ENCODE data around the gene CDH23. TPM values are rescaled to one million over a fixed set of nuclear protein-coding genes. Genes with fewer than 3 reads are reported as not detected.

Gene CDH23
- total and polyA plus RNA-seq, 9 of the 15 experiments (the other 6 are each of a cell fraction or from before 2014, with no cell fraction given), result 0.18 to 1.2 (median 0.47) TPM

DNA sequence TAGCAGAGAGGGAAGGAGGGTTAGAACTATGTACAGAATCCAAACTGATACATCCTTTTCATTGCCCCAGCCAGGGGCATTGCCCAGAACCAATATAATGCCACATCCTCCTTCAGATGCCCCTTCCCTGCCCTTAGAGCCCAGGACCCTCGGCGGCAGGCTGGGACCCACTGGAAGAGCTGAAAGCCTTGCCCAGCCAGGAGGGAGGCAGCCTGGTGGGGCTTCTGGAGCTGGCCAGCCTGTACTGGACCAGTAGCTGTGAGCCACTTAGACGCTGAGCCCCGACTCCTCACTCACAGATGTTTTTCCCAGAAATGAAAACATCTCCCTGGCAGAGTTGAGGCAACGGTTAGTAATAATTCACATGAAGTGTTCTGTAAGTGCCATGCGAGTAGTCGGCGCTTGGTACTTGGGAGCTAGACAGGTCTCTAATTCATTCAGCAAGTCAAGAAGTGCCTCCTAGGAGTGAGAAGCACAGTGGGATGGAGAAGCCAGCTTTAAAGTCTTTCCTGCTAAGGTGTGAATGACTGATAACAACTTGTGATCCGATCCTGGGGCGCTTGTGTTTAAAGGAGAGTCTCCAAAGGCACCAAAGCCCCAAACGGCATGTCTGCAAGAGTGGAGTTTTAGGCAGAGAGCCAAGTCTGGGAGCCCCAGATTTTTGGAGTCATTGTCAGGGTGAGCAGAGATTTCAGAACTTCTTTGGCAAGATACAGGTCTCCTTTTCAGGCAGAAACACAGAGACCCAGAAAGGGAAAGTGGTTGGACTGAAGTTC, 366.8 kb downstream of the CDH23 start (continued):
- TF ChIP-seq, protein P1, sequence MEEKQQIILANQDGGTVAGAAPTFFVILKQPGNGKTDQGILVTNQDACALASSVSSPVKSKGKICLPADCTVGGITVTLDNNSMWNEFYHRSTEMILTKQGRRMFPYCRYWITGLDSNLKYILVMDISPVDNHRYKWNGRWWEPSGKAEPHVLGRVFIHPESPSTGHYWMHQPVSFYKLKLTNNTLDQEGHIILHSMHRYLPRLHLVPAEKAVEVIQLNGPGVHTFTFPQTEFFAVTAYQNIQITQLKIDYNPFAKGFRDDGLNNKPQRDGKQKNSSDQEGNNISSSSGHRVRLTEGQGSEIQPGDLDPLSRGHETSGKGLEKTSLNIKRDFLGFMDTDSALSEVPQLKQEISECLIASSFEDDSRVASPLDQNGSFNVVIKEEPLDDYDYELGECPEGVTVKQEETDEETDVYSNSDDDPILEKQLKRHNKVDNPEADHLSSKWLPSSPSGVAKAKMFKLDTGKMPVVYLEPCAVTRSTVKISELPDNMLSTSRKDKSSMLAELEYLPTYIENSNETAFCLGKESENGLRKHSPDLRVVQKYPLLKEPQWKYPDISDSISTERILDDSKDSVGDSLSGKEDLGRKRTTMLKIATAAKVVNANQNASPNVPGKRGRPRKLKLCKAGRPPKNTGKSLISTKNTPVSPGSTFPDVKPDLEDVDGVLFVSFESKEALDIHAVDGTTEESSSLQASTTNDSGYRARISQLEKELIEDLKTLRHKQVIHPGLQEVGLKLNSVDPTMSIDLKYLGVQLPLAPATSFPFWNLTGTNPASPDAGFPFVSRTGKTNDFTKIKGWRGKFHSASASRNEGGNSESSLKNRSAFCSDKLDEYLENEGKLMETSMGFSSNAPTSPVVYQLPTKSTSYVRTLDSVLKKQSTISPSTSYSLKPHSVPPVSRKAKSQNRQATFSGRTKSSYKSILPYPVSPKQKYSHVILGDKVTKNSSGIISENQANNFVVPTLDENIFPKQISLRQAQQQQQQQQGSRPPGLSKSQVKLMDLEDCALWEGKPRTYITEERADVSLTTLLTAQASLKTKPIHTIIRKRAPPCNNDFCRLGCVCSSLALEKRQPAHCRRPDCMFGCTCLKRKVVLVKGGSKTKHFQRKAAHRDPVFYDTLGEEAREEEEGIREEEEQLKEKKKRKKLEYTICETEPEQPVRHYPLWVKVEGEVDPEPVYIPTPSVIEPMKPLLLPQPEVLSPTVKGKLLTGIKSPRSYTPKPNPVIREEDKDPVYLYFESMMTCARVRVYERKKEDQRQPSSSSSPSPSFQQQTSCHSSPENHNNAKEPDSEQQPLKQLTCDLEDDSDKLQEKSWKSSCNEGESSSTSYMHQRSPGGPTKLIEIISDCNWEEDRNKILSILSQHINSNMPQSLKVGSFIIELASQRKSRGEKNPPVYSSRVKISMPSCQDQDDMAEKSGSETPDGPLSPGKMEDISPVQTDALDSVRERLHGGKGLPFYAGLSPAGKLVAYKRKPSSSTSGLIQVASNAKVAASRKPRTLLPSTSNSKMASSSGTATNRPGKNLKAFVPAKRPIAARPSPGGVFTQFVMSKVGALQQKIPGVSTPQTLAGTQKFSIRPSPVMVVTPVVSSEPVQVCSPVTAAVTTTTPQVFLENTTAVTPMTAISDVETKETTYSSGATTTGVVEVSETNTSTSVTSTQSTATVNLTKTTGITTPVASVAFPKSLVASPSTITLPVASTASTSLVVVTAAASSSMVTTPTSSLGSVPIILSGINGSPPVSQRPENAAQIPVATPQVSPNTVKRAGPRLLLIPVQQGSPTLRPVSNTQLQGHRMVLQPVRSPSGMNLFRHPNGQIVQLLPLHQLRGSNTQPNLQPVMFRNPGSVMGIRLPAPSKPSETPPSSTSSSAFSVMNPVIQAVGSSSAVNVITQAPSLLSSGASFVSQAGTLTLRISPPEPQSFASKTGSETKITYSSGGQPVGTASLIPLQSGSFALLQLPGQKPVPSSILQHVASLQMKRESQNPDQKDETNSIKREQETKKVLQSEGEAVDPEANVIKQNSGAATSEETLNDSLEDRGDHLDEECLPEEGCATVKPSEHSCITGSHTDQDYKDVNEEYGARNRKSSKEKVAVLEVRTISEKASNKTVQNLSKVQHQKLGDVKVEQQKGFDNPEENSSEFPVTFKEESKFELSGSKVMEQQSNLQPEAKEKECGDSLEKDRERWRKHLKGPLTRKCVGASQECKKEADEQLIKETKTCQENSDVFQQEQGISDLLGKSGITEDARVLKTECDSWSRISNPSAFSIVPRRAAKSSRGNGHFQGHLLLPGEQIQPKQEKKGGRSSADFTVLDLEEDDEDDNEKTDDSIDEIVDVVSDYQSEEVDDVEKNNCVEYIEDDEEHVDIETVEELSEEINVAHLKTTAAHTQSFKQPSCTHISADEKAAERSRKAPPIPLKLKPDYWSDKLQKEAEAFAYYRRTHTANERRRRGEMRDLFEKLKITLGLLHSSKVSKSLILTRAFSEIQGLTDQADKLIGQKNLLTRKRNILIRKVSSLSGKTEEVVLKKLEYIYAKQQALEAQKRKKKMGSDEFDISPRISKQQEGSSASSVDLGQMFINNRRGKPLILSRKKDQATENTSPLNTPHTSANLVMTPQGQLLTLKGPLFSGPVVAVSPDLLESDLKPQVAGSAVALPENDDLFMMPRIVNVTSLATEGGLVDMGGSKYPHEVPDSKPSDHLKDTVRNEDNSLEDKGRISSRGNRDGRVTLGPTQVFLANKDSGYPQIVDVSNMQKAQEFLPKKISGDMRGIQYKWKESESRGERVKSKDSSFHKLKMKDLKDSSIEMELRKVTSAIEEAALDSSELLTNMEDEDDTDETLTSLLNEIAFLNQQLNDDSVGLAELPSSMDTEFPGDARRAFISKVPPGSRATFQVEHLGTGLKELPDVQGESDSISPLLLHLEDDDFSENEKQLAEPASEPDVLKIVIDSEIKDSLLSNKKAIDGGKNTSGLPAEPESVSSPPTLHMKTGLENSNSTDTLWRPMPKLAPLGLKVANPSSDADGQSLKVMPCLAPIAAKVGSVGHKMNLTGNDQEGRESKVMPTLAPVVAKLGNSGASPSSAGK (IDR thresholded peaks at IDR 0.05), result no peak
- TF ChIP-seq, protein P2, sequence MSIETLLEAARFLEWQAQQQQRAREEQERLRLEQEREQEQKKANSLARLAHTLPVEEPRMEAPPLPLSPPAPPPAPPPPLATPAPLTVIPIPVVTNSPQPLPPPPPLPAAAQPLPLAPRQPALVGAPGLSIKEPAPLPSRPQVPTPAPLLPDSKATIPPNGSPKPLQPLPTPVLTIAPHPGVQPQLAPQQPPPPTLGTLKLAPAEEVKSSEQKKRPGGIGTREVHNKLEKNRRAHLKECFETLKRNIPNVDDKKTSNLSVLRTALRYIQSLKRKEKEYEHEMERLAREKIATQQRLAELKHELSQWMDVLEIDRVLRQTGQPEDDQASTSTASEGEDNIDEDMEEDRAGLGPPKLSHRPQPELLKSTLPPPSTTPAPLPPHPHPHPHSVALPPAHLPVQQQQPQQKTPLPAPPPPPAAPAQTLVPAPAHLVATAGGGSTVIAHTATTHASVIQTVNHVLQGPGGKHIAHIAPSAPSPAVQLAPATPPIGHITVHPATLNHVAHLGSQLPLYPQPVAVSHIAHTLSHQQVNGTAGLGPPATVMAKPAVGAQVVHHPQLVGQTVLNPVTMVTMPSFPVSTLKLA (conservative IDR thresholded peaks at IDR 0.05), result 0 out of 4 replicates have a peak, but pooled peaks of 1 of the 2 experiments have one; percentile 14
- TF ChIP-seq JUND (IDR thresholded peaks at IDR 0.05; ENCODE audit: borderline replicate concordance, low read depth, low read length) (no peak), JUND (tag; IDR thresholded peaks at IDR 0.05; ENCODE audit: borderline replicate concordance, low read depth, low read length) (no peak), CBFA2T3 (IDR thresholded peaks at IDR 0.05) (peak; percentile 70), TBP (optimal IDR thresholded peaks at IDR 0.05; ENCODE audit: low read depth, low read length) (no peak), ARID2 (IDR thresholded peaks at IDR 0.05) (no peak), ETV5 (CRISPR knock-in tag; IDR thresholded peaks at IDR 0.05; ENCODE audit: low read depth) (no peak)
- TF ChIP-seq, protein P3, sequence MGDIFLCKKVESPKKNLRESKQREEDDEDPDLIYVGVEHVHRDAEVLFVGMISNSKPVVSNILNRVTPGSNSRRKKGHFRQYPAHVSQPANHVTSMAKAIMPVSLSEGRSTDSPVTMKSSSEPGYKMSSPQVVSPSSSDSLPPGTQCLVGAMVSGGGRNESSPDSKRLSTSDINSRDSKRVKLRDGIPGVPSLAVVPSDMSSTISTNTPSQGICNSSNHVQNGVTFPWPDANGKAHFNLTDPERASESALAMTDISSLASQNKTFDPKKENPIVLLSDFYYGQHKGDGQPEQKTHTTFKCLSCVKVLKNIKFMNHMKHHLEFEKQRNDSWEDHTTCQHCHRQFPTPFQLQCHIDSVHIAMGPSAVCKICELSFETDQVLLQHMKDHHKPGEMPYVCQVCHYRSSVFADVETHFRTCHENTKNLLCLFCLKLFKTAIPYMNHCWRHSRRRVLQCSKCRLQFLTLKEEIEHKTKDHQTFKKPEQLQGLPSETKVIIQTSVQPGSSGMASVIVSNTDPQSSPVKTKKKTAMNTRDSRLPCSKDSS (IDR thresholded peaks at IDR 0.05; ENCODE audit: low read depth, partially characterized antibody), result no peak
- TF ChIP-seq, protein P4, sequence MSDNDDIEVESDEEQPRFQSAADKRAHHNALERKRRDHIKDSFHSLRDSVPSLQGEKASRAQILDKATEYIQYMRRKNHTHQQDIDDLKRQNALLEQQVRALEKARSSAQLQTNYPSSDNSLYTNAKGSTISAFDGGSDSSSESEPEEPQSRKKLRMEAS (CRISPR knock-in tag; IDR thresholded peaks at IDR 0.05), result no peak
